ENCODE data around the gene MCAT. TPM values are rescaled to one million over a fixed set of nuclear protein-coding genes. Genes with fewer than 3 reads are reported as not detected.

Gene MCAT
- total and polyA plus RNA-seq, 2 donors (not counting 1 experiment from before 2014, with no cell fraction given), result 8.4 to 10.1 TPM

- H2AFZ ChIP-seq (ENCODE audit: insufficient read depth, low read depth, low read length, poor library complexity, severe bottlenecking), result no peak overlapping the region
- H3K9me3 Mint-ChIP-seq (ENCODE audit: insufficient read depth), result no peaks in the 10 kb centered on the region
- H3K79me2 ChIP-seq (ENCODE audit: control insufficient read depth, insufficient read depth, low read length), result no peaks in the 10 kb centered on the region
- H3K27ac ChIP-seq (ENCODE audit: low read length in 2 of 2), result no peak overlapping the region
- ATAC-seq (ENCODE audit: low read depth) (peak; percentile 74), DNase-seq (peak; percentile 72)
- H3K9ac ChIP-seq (ENCODE audit: low read length), result peak overlapping the region; percentile 25
- H4K20me1 ChIP-seq (ENCODE audit: control insufficient read depth, insufficient read depth, low read length, poor library complexity, severe bottlenecking), result peaks cover 8% of the 10 kb centered on the region
- peaks cover 0 to 50% (median 18%) of the 10 kb centered on the region in 4 experiments for H3K27me3 ChIP-seq (replicated peaks in 1 of 4; ENCODE audit: control extremely low read depth in 1 of 4, control insufficient read depth in 3 of 4, insufficient read depth in 4 of 4, low read length in 3 of 4)
- H3K27me3 Mint-ChIP-seq, result peaks cover 35% of the 10 kb centered on the region
- peak overlapping the region; percentile 59 for H3K4me2 ChIP-seq (replicated peaks; ENCODE audit: low read depth, low read length, poor library complexity, severe bottlenecking)
- intact Hi-C loops (cut with micrococcal nuclease), result no loop called here
- TF ChIP-seq EZH2 (IDR thresholded peaks at IDR 0.05; ENCODE audit: borderline replicate concordance, insufficient read depth, low read depth, low read length, poor library complexity, severe bottlenecking), result no peak
- TF ChIP-seq CTCF (IDR thresholded peaks at IDR 0.05), result no peak
- H3K27ac Mint-ChIP-seq, result peak overlapping the region; percentile 61
- CTCF ChIA-PET, result interaction anchor here (0.9 to 1.6 kb wide), 2 partner anchors 18 to 251 kb away, joined by 4 to 5 read pairs; no protein-coding TSS in a partner anchor
- H3K36me3 ChIP-seq (replicated peaks in 1 of 2; ENCODE audit: control extremely low read depth in 1 of 2, control insufficient read depth in 1 of 2, extremely low read depth in 1 of 2, insufficient read depth in 2 of 2, low read length in 1 of 2), result no peaks in the 10 kb centered on the region
- H3K4me3 Mint-ChIP-seq, result peak overlapping the region; percentile 68
- WGBS (ENCODE audit: insufficient coverage), result 25% methylated on average over 4 of the region's 7 CpGs
- H3K4me1 ChIP-seq (ENCODE audit: control insufficient read depth in 2 of 2, insufficient read depth in 2 of 2, low read length in 2 of 2), result peaks cover 67 to 82% of the 10 kb centered on the region in 2 donors
- H3K4me3 ChIP-seq (ENCODE audit: control extremely low read depth in 1 of 5, extremely low read depth in 1 of 5, insufficient read depth in 1 of 5, low read depth in 2 of 5, low read length in 4 of 5), result peak overlapping the region in 2 of 5 experiments; percentile 7 to 22
- POLR2A ChIA-PET, result no interaction called here
- peaks cover 62% of the 10 kb centered on the region for H3K4me1 Mint-ChIP-seq
- peaks cover 0 to 12% (median 0%) of the 10 kb centered on the region in 3 donors for H3K9me3 ChIP-seq (ENCODE audit: control extremely low read depth in 1 of 3, control insufficient read depth in 2 of 3, insufficient read depth in 1 of 3, low read length in 2 of 3)
Observed at GRCh38 chr22:43118953-43119458, 24.2 kb downstream of the MCAT start.

- no peak for ATAC-seq (ENCODE audit: low read depth)
- Mint-ChIP-seq H3K9me3 (ENCODE audit: insufficient read depth) (no peaks in the 10 kb centered on the region), H3K27me3 (peaks cover 43% of the 10 kb centered on the region), H3K27ac (no peak overlapping the region), H3K4me1 (peaks cover 68% of the 10 kb centered on the region), H3K4me3 (peak overlapping the region; percentile 68)
- peaks cover 8% of the 10 kb centered on the region for H4K20me1 ChIP-seq (ENCODE audit: control insufficient read depth, insufficient read depth, low read length, poor library complexity, severe bottlenecking)
- H3K36me3 ChIP-seq (replicated peaks in 1 of 2; ENCODE audit: control extremely low read depth in 1 of 2, control insufficient read depth in 1 of 2, extremely low read depth in 1 of 2, insufficient read depth in 2 of 2, low read length in 1 of 2), result no peaks in the 10 kb centered on the region
- no peak overlapping the region for H3K27ac ChIP-seq (ENCODE audit: low read length in 2 of 2)
- intact Hi-C loops (cut with micrococcal nuclease), result no loop called here
- ChIA-PET POLR2A (no interaction called here), CTCF (interaction anchor here (0.9 to 1.6 kb wide), 2 partner anchors 19 to 251 kb away, joined by 4 to 5 read pairs; no protein-coding TSS in a partner anchor)
- no peaks in the 10 kb centered on the region for H3K79me2 ChIP-seq (ENCODE audit: control insufficient read depth, insufficient read depth, low read length)
- peaks cover 73 to 90% of the 10 kb centered on the region in 2 donors for H3K4me1 ChIP-seq (ENCODE audit: control insufficient read depth in 2 of 2, insufficient read depth in 2 of 2, low read length in 2 of 2)
- peaks cover 0 to 13% (median 0%) of the 10 kb centered on the region in 3 donors for H3K9me3 ChIP-seq (ENCODE audit: control extremely low read depth in 1 of 3, control insufficient read depth in 2 of 3, insufficient read depth in 1 of 3, low read length in 2 of 3)
- peak overlapping the region; percentile 59 for H3K4me2 ChIP-seq (replicated peaks; ENCODE audit: low read depth, low read length, poor library complexity, severe bottlenecking)
- no peak for TF ChIP-seq EZH2 (IDR thresholded peaks at IDR 0.05; ENCODE audit: borderline replicate concordance, insufficient read depth, low read depth, low read length, poor library complexity, severe bottlenecking)
- TF ChIP-seq CTCF (IDR thresholded peaks at IDR 0.05), result no peak
- H3K4me3 ChIP-seq (ENCODE audit: control extremely low read depth in 1 of 5, extremely low read depth in 1 of 5, insufficient read depth in 1 of 5, low read depth in 2 of 5, low read length in 4 of 5), result peak overlapping the region in 1 of 5 experiments; percentile 22
- WGBS (ENCODE audit: insufficient coverage), result 63% methylated on average over 14 of the region's 21 CpGs
- peaks cover 0 to 57% (median 25%) of the 10 kb centered on the region in 4 experiments for H3K27me3 ChIP-seq (replicated peaks in 1 of 4; ENCODE audit: control extremely low read depth in 1 of 4, control insufficient read depth in 3 of 4, insufficient read depth in 4 of 4, low read length in 3 of 4)
- no peak overlapping the region for H2AFZ ChIP-seq (ENCODE audit: insufficient read depth, low read depth, low read length, poor library complexity, severe bottlenecking)
- peak overlapping the region; percentile 25 for H3K9ac ChIP-seq (ENCODE audit: low read length)
- DNase-seq, result no peak
Observed at GRCh38 chr22:43118024-43118849, 25.0 kb downstream of the MCAT start.
